ENCODE measurements around the gene EDEM3.

GRCh38 chr1:184655185-184655584, 99.5 kb downstream of the EDEM3 start:
- TF ChIP-seq, protein P1, sequence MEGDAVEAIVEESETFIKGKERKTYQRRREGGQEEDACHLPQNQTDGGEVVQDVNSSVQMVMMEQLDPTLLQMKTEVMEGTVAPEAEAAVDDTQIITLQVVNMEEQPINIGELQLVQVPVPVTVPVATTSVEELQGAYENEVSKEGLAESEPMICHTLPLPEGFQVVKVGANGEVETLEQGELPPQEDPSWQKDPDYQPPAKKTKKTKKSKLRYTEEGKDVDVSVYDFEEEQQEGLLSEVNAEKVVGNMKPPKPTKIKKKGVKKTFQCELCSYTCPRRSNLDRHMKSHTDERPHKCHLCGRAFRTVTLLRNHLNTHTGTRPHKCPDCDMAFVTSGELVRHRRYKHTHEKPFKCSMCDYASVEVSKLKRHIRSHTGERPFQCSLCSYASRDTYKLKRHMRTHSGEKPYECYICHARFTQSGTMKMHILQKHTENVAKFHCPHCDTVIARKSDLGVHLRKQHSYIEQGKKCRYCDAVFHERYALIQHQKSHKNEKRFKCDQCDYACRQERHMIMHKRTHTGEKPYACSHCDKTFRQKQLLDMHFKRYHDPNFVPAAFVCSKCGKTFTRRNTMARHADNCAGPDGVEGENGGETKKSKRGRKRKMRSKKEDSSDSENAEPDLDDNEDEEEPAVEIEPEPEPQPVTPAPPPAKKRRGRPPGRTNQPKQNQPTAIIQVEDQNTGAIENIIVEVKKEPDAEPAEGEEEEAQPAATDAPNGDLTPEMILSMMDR (IDR thresholded peaks at IDR 0.05), result no peak
- no peak for TF ChIP-seq POLR2A (IDR thresholded peaks at IDR 0.05)

All from breast epithelium (tissue), 3 donors.